ENCODE data around the gene FAM200C.

DNA sequence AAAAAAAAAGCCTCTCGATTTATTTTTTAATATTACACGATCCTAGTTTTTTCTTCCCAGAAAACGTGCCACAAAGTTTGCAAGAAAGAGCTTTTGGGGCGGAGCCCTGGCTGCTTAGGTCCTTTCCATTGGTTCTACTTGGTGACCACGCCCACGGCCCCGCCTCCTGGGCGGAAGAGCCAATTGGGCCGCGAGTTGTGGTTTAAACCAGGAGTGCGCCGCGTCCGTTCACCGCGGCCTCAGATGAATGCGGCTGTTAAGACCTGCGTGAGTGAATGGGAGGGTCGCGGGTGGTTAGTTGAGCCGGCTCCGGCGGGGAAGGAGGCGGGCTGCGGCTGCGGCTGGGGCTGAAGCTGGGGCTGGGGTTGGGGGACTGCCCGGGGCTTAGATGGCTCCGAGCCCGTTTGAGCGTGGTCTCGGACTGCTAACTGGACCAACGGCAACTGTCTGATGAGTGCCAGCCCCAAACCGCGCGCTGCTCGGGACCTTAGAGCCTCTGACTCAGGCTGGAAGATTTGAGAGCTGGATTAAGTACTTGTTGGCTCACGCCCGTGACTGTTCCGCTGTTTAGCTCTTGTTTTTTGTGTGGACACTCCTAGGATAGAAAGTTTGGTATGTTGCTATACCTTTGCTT lies 21.9 kb upstream of the FAM200C start, which contains the start of gene PTTG1:
- peak; percentile 88 for TF ChIP-seq POLR2A (IDR thresholded peaks at IDR 0.05; ENCODE audit: low read length)
- TF ChIP-seq GATA1 (IDR thresholded peaks at IDR 0.05; ENCODE audit: low read depth, low read length), result no peak
